Erythroblast (primary cell): Measurements from ENCODE around the gene KSR1.

Source experiments
- GATA1 ChIP-seq: IDR thresholded peaks from 2 replicates; pipeline ENCODE4 v1.6.1; 2011; ENCODE audit warnings: low read depth, mild to moderate bottlenecking, control low read depth, low read length, moderate library complexity
- POLR2A ChIP-seq: IDR thresholded peaks from 2 replicates; pipeline ENCODE4 v1.6.1; 2011; ENCODE audit warnings: mild to moderate bottlenecking, low read length

- TF ChIP-seq POLR2A, result no peak
- no peak for TF ChIP-seq GATA1
These were observed 169.6 kb downstream of the KSR1 start for GRCh38 chr17:27625856-27626255.
